ENCODE data around the gene GLMN.
A peak's percentile ranks its signal among the peaks of the same experiment; 100 is the strongest.
"Not testable (repeated sequence)": the region's sequence is repeated elsewhere in the genome, so short reads cannot be mapped to it uniquely, and the experiment has no call there.

The GLMN gene

DNA sequence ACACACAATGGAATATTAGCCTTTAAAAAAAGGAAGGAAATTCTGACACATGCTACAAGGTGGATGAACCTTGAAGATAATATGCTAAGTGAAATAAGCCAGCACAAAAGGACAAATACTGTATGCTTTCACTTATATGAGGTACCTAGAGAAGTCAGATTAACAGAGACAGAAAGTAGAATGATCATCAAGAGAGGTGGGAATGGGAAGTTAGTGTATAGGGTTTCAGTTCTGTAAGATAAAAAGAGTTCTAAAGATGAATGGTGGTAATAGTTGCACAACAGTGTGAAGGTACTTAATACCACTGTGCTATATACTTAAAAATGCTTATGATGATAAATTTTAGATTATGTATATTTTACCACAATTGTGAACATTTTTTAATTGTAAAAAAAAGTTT lies 7.2 kb upstream of the GLMN start:
- Histone ChIP-seq H3K27ac (no peak overlapping the region), H3K4me2 (no peak overlapping the region), H3K9ac (no peak overlapping the region), H3K9me3 (replicated peaks in 1 of 11) (no peaks in the 10 kb centered on the region), H3K36me3 (peaks cover 37 to 93% (median 61%) of the 10 kb centered on the region in 11 experiments), H3K4me3 (no peak overlapping the region), H3K27me3 (no peaks in the 10 kb centered on the region), H3K4me1 (peaks cover 0 to 3% (median 1%) of the 10 kb centered on the region in 10 experiments; a peak in 13 of 20 replicates), H4K20me1 (peaks cover 0 to 3% (median 0%) of the 10 kb centered on the region in 11 experiments; a peak in 4 of 22 replicates)
- no peak for TF ChIP-seq Cebpa-rat (IDR thresholded peaks at IDR 0.05)

DNA sequence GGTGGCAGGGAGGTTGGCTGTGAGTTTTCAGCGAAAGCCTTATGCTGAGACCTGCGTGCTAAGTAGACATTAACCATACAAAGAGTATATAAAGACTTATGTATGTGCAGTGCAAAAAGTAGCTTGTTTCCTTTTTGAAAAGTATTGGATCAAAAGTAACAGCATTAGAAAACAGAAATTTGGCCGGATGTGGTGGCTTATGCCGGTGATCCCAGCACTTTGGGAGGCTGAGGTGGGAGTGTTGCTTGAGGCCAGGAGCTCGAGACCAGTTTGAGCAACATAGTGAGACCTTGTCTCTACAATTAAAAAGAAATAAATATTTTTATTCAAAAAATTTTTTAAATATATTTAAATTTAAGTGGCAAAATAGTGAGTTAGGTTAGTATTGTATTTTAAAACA lies 2.2 kb upstream of the GLMN start:
- TF ChIP-seq Cebpa-rat (IDR thresholded peaks at IDR 0.05), result no peak
- H4K20me1 ChIP-seq, result peaks cover 0 to 5% (median 0%) of the 10 kb centered on the region in 11 experiments; a peak in 2 of 22 replicates
- H3K4me2 ChIP-seq, result peak overlapping the region in 8 of 11 experiments; percentile 23 to 88 (median 82); a peak in 11 of 22 replicates
- no peak overlapping the region for H3K4me3 ChIP-seq
- H3K9me3 ChIP-seq (replicated peaks in 1 of 11), result no peaks in the 10 kb centered on the region
- peaks cover 9 to 36% (median 27%) of the 10 kb centered on the region in 10 experiments for H3K4me1 ChIP-seq
- H3K27ac ChIP-seq, result no peak overlapping the region
- peak overlapping the region in 1 of 11 experiments; percentile 24; a peak in 3 of 22 replicates for H3K9ac ChIP-seq
- no peaks in the 10 kb centered on the region for H3K27me3 ChIP-seq
- peaks cover 14 to 61% (median 40%) of the 10 kb centered on the region in 11 experiments for H3K36me3 ChIP-seq

- Histone ChIP-seq H3K4me2 (peak overlapping the region; percentile 67 to 95 (median 87)), H4K20me1 (peaks cover 0 to 5% (median 0%) of the 10 kb centered on the region in 11 experiments; a peak in 3 of 22 replicates), H3K27ac (peak overlapping the region; percentile 85 to 95 (median 93)), H3K9ac (peak overlapping the region; percentile 87 to 98 (median 94)), H3K4me1 (peaks cover 16 to 46% (median 30%) of the 10 kb centered on the region in 10 experiments), H3K9me3 (replicated peaks in 1 of 11) (no peaks in the 10 kb centered on the region), H3K27me3 (no peaks in the 10 kb centered on the region), H3K4me3 (peak overlapping the region; percentile 80 to 96 (median 91)), H3K36me3 (peaks cover 8 to 61% (median 36%) of the 10 kb centered on the region in 11 experiments)
- TF ChIP-seq Cebpa-rat (IDR thresholded peaks at IDR 0.05), result no peak
These were observed 827 bp upstream of the GLMN start for GRCh38 chr1:92299477-92300150.

DNA sequence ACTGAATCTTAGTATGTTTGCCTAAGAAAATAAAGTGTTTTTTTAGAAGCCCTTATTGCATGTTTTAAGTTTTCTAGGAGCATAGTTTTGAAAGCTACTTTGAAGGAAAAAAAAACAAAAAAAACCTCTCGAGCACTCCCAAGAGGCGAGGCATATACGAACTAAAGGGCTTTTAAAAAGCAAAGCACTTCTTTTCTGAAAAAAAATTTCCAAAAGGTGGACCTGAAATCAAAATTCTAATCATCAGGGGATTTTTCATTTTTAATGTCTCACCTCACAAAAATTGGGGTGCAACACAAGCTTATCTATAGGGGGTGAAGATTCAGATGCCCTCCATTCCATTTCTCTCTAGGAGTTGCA lies 594 bp downstream of the GLMN start:
- Histone ChIP-seq H3K4me1 (peaks cover 16 to 48% (median 30%) of the 10 kb centered on the region in 10 experiments), H3K36me3 (peaks cover 0 to 61% (median 34%) of the 10 kb centered on the region in 11 experiments; a peak in 19 of 22 replicates), H4K20me1 (peaks cover 0 to 5% (median 0%) of the 10 kb centered on the region in 11 experiments; a peak in 3 of 22 replicates), H3K4me2 (peak overlapping the region; percentile 50 to 90 (median 78)), H3K27me3 (no peaks in the 10 kb centered on the region), H3K9me3 (replicated peaks in 1 of 11) (no peaks in the 10 kb centered on the region), H3K4me3 (peak overlapping the region; percentile 80 to 96 (median 91)), H3K9ac (peak overlapping the region; percentile 87 to 98 (median 94)), H3K27ac (peak overlapping the region; percentile 85 to 95 (median 93))
- TF ChIP-seq Cebpa-rat (IDR thresholded peaks at IDR 0.05), result no peak

GRCh38 chr1:92291372-92291999 lies 7.3 kb downstream of the GLMN start:
- peaks cover 0 to 16% (median 3%) of the 10 kb centered on the region in 10 experiments; a peak in 8 of 20 replicates for H3K4me1 ChIP-seq
- peaks cover 31 to 82% (median 68%) of the 10 kb centered on the region in 11 experiments for H3K36me3 ChIP-seq
- no peak for TF ChIP-seq Cebpa-rat (IDR thresholded peaks at IDR 0.05)
- H3K27me3 ChIP-seq, result no peaks in the 10 kb centered on the region
- H4K20me1 ChIP-seq, result peaks cover 0 to 8% (median 0%) of the 10 kb centered on the region in 11 experiments; a peak in 1 of 22 replicates
- H3K4me3 ChIP-seq, result no peak overlapping the region
- no peak overlapping the region for H3K9ac ChIP-seq
- H3K4me2 ChIP-seq, result no peak overlapping the region
- no peak overlapping the region for H3K27ac ChIP-seq
- no peaks in the 10 kb centered on the region for H3K9me3 ChIP-seq (replicated peaks in 1 of 11)

- not testable (repeated sequence) for H3K9ac ChIP-seq, H3K4me1 ChIP-seq, H3K4me2 ChIP-seq, H3K27me3 ChIP-seq, H3K4me3 ChIP-seq, H3K27ac ChIP-seq, H4K20me1 ChIP-seq
- peaks cover 13 to 44% (median 31%) of the 10 kb centered on the region in 11 experiments; a peak in 20 of 22 replicates for H3K9me3 ChIP-seq (replicated peaks in 1 of 11)
- H3K36me3 ChIP-seq, result peaks cover 51 to 88% (median 73%) of the 10 kb centered on the region in 11 experiments
These were observed 17.4 kb downstream of the GLMN start for GRCh38 chr1:92281411-92281810.

- not testable (repeated sequence) for H3K27me3 ChIP-seq, H4K20me1 ChIP-seq, H3K4me2 ChIP-seq, H3K4me3 ChIP-seq, H3K9ac ChIP-seq, H3K27ac ChIP-seq
- peaks cover 7 to 11% (median 7%) of the 10 kb centered on the region in 10 experiments; a peak in 19 of 20 replicates for H3K4me1 ChIP-seq
- peaks cover 13 to 40% (median 31%) of the 10 kb centered on the region in 11 experiments; a peak in 20 of 22 replicates for H3K9me3 ChIP-seq (replicated peaks in 1 of 11)
- H3K36me3 ChIP-seq, result peaks cover 53 to 85% (median 71%) of the 10 kb centered on the region in 11 experiments
These were observed 19.0 kb downstream of the GLMN start for GRCh38 chr1:92279781-92280180.

DNA sequence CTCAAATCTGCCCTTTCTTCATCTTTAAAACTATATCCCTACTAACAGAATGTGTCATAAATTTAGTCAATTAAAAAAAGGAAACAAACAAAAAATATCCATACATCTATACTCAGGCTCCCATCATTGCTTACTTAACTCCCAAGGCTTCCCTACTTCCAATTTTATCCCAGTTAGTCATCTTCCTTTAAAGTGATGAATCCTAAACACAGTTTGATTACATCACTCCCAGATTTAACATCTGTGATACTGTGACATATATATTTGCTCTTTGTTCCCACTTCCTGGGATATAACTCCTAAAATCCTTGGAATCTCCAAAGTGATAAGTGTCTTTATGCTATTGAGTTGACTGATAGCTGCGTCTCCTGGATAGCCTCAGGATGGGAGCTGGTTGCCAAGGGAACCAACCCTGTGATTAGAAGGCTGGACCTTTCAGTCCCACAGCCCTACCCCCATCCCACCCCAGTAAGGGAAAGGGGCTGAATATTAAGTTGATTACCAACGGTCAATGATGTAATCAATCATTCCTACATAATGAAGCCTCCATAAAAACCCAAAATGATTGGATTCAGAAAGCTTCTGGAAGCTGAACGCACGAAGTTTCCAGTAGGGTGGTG lies 21.6 kb downstream of the GLMN start:
- Histone ChIP-seq H3K4me3 (no peak overlapping the region), H3K9me3 (replicated peaks in 1 of 11) (peaks cover 16 to 37% (median 25%) of the 10 kb centered on the region in 11 experiments; a peak in 21 of 22 replicates), H3K4me1 (peaks cover 27 to 37% (median 33%) of the 10 kb centered on the region in 10 experiments), H3K27me3 (no peaks in the 10 kb centered on the region), H4K20me1 (peaks cover 0 to 8% (median 0%) of the 10 kb centered on the region in 11 experiments; a peak in 3 of 22 replicates), H3K36me3 (peaks cover 53 to 79% (median 65%) of the 10 kb centered on the region in 11 experiments), H3K9ac (no peak overlapping the region), H3K27ac (no peak overlapping the region), H3K4me2 (no peak overlapping the region)
- no peak for TF ChIP-seq Cebpa-rat (IDR thresholded peaks at IDR 0.05)

GRCh38 chr1:92276082-92276481 lies 22.7 kb downstream of the GLMN start:
- Histone ChIP-seq H3K27ac (no peak overlapping the region), H3K36me3 (peaks cover 58 to 76% (median 65%) of the 10 kb centered on the region in 11 experiments), H3K4me1 (peaks cover 34 to 48% (median 43%) of the 10 kb centered on the region in 10 experiments), H3K9me3 (replicated peaks in 1 of 11) (peaks cover 15 to 32% (median 20%) of the 10 kb centered on the region in 11 experiments; a peak in 21 of 22 replicates), H3K4me3 (no peak overlapping the region), H3K4me2 (0 out of 22 replicates have a peak overlapping the region, but pooled peaks of 1 of the 11 experiments have one; percentile 79), H4K20me1 (peaks cover 0 to 8% (median 0%) of the 10 kb centered on the region in 11 experiments; a peak in 3 of 22 replicates), H3K27me3 (no peaks in the 10 kb centered on the region), H3K9ac (no peak overlapping the region)
- no peak for TF ChIP-seq Cebpa-rat (IDR thresholded peaks at IDR 0.05)
